Gastrocnemius medialis (tissue), 4 donors: ENCODE results near the gene KRTAP5-11. TPM values are rescaled to one million over a fixed set of nuclear protein-coding genes. Genes with fewer than 3 reads are reported as not detected.

Experiments
- ATAC-seq, 2 donors: fragments of 150-250 bp; one replicate each; pipeline ENCODE4 v1.9.1; 2016
- DNase-seq, 2 donors: peaks; one replicate each; pipeline ENCODE4 v3.0.0-alpha.2; 2019
- H3K27ac ChIP-seq, 4 donors: fragments of 200-600 bp; sonication (generic); 1 replicate in 1 of 4; 2 replicates in 3 of 4; pipeline ENCODE4 v1.5.1; 2016 to 2018; ENCODE audit warnings: mild to moderate bottlenecking in 2 of 4, moderate library complexity in 1 of 4
- H3K27me3 ChIP-seq, 3 donors: fragments of 200-600 bp; sonication (generic) in 2 of 3; 1 replicate in 1 of 3; 2 replicates in 2 of 3; pipeline versions ENCODE4 v1.5.1 to v1.6.0; 2016 to 2019; ENCODE audit warnings: mild to moderate bottlenecking in 1 of 3, moderate library complexity in 1 of 3
- H3K36me3 ChIP-seq, 2 donors: fragments of 200-600 bp; sonication (generic) in 1 of 2; one replicate each; pipeline ENCODE4 v1.5.1; 2017 to 2018
- H3K4me1 ChIP-seq, 2 donors: fragments of 200-600 bp; sonication (generic) in 1 of 2; one replicate each; pipeline ENCODE4 v1.5.1; 2016 to 2017; ENCODE audit warnings: mild to moderate bottlenecking in 2 of 2
- H3K4me3 ChIP-seq, 4 donors: fragments of 200-600 bp; sonication (generic) in 3 of 4; 1 replicate in 1 of 4; 2 replicates in 3 of 4; pipeline ENCODE4 v1.5.1; 2016 to 2019; ENCODE audit warnings: mild to moderate bottlenecking in 2 of 4
- H3K9me3 ChIP-seq, 3 donors: fragments of 200-600 bp; sonication (generic) in 2 of 3; 1 replicate in 1 of 3; 2 replicates in 2 of 3; pipeline ENCODE4 v1.5.1; 2016 to 2019
- POLR2A ChIP-seq, 2 donors: fragments of 450-650 bp; IDR thresholded peaks; one replicate each; pipeline ENCODE4 v1.6.1; 2017; ENCODE audit warnings: antibody characterized with exemption in 2 of 2, mild to moderate bottlenecking in 2 of 2, moderate library complexity in 2 of 2
- in situ Hi-C, 4 donors: fragments of 200-750 bp; cut with MboI; loops; one replicate each; pipeline versions ENCODE4 v1.15.0 to v1.8.0; 2017; ENCODE audit warnings: low sequenced_read_pairs in 4 of 4
- intact Hi-C: fragments of 100-400 bp; cut with DNase I; formaldehyde crosslinking; loops from one replicate; pipeline ENCODE4 v1.15.1; 2023; ENCODE audit warnings: low total_unique reads
- total RNA-seq, 4 donors: library from RNA; depleted of rRNA; stranded (reverse); fragments of >200 nt; gene quantifications; one replicate each; pipeline versions ENCODE4 v1.1.0 to v1.2.3, GENCODE V29; 2016
- TF ChIP-seq, protein P1 (sequence below), 5 experiments: fragments of 450-650 bp in 3 of 5; fragments of 200-600 bp in 2 of 5; sonication (generic) in 2 of 5; IDR thresholded peaks in 4 of 5; conservative IDR thresholded peaks in 1 of 5; 1 replicate in 4 of 5; 2 replicates in 1 of 5; pipeline ENCODE4 v1.5.1; 2016 to 2019; ENCODE audit warnings: antibody characterized with exemption in 5 of 5, mild to moderate bottlenecking in 3 of 5, moderate library complexity in 3 of 5

KRTAP5-11 gene
- total RNA-seq, 4 donors from 2014 or later, result not detected

DNA sequence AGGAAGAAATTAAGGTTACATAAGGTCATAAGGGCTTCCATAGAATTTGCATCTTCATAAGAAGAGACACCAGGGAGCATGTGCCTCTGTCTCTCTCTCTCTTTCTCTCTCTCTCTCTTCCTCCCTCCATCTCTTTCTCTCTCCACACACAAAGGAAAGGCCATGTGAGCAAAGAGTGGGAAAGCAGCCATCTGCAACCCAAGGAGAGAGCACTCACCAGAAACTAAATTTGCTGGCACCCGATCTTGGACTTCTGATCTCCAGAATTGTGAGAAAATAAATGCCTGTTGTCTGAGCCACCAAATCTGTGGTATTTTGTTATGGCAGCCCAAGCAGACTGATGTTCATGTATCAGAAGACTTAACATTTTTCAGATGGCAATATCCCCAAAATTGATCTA is 23.7 kb downstream of the KRTAP5-11 start:
- DNase-seq (no peak), ATAC-seq (no peak)
- Histone ChIP-seq H3K9me3 (no peaks in the 10 kb centered on the region), H3K27me3 (peaks cover 0 to 5% (median 3%) of the 10 kb centered on the region in 3 donors), H3K27ac (no peak overlapping the region), H3K4me1 (no peaks in the 10 kb centered on the region), H3K4me3 (no peak overlapping the region), H3K36me3 (no peaks in the 10 kb centered on the region)
- no peak for TF ChIP-seq POLR2A (IDR thresholded peaks at IDR 0.05)
- TF ChIP-seq, protein P1, sequence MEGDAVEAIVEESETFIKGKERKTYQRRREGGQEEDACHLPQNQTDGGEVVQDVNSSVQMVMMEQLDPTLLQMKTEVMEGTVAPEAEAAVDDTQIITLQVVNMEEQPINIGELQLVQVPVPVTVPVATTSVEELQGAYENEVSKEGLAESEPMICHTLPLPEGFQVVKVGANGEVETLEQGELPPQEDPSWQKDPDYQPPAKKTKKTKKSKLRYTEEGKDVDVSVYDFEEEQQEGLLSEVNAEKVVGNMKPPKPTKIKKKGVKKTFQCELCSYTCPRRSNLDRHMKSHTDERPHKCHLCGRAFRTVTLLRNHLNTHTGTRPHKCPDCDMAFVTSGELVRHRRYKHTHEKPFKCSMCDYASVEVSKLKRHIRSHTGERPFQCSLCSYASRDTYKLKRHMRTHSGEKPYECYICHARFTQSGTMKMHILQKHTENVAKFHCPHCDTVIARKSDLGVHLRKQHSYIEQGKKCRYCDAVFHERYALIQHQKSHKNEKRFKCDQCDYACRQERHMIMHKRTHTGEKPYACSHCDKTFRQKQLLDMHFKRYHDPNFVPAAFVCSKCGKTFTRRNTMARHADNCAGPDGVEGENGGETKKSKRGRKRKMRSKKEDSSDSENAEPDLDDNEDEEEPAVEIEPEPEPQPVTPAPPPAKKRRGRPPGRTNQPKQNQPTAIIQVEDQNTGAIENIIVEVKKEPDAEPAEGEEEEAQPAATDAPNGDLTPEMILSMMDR (IDR thresholded peaks at IDR 0.05 in 4 of 5, conservative IDR thresholded peaks at IDR 0.05 in 1 of 5), result no peak
- in situ Hi-C loops (no loop called here), intact Hi-C loops (no loop called here)

DNA sequence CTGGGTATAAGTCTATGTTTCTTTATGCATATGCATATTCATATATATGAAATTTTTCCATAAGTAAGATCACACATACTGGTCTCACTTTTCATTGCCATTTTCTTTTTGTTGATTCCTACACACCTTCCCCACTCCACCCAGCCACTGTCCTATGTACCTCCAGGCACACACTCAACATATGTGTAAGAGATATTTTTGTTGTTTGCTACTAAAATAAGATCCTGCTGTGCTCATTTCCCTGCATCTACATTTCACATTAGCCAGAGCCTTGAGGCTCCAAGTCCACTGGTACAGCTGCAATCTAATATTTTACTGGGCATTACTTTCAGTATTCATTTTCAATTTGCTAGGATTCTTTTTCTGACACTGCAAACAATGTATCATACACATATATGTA is 25.4 kb downstream of the KRTAP5-11 start:
- no peaks in the 10 kb centered on the region for H3K36me3 ChIP-seq
- H3K4me3 ChIP-seq, result no peak overlapping the region
- H3K4me1 ChIP-seq, result no peaks in the 10 kb centered on the region
- H3K27me3 ChIP-seq, result no peaks in the 10 kb centered on the region
- no peak overlapping the region for H3K27ac ChIP-seq
- ATAC-seq, result no peak
- TF ChIP-seq, protein P1 (IDR thresholded peaks at IDR 0.05 in 4 of 5, conservative IDR thresholded peaks at IDR 0.05 in 1 of 5), result no peak
- no peak for TF ChIP-seq POLR2A (IDR thresholded peaks at IDR 0.05)
- in situ Hi-C loops, result no loop called here
- intact Hi-C loops, result no loop called here
- H3K9me3 ChIP-seq, result no peaks in the 10 kb centered on the region
- DNase-seq, result no peak

DNA sequence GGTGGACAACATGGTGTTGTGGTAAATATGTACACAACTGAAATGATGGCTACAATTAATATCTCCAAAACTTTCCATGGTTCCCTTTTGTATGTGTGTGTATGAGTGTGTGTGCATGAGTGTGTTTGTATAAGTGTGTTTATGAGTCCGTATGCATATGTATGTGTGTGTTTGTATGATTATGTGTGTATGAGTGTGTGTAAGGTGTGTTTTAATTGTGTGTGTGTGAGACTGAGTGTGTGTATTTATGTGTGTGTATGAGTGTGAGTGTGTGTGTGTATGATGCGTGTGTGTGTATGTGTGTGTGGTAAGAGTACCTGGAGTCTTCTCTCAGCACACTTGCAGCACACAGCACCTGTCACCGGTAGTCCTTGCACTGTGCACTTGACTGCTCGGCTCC is 26.7 kb downstream of the KRTAP5-11 start:
- Histone ChIP-seq H3K36me3 (no peaks in the 10 kb centered on the region), H3K27ac (no peak overlapping the region), H3K9me3 (no peaks in the 10 kb centered on the region), H3K27me3 (no peaks in the 10 kb centered on the region), H3K4me1 (no peaks in the 10 kb centered on the region), H3K4me3 (no peak overlapping the region)
- intact Hi-C loops (no loop called here), in situ Hi-C loops (no loop called here)
- no peak for ATAC-seq
- DNase-seq, result no peak
- TF ChIP-seq, protein P1 (IDR thresholded peaks at IDR 0.05 in 4 of 5, conservative IDR thresholded peaks at IDR 0.05 in 1 of 5), result no peak
- TF ChIP-seq POLR2A (IDR thresholded peaks at IDR 0.05), result no peak

DNA sequence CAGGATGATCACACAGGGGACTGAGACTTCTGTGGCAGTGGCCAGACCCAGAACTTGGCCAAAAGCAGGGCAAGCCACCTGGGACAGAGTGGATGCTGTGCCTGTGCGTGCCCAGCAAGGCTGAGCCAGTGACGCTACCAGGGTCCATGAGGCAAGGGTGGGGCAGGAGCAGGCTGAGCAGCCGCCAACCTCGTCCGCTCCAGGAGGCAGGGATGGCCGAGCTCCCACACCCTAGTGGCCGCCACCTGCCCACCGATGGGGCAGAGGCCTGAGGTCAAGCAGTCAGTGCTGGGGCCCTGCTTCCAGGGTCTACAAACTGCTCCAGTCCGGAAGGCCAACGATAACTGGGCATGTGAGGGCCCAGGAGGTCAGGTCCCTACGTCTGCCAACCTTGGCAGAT is 27.2 kb downstream of the KRTAP5-11 start:
- TF ChIP-seq, protein P1 (IDR thresholded peaks at IDR 0.05 in 4 of 5, conservative IDR thresholded peaks at IDR 0.05 in 1 of 5), result no peak
- DNase-seq, result no peak
- no peaks in the 10 kb centered on the region for H3K9me3 ChIP-seq
- in situ Hi-C loops (no loop called here), intact Hi-C loops (no loop called here)
- no peaks in the 10 kb centered on the region for H3K4me1 ChIP-seq
- no peak overlapping the region for H3K4me3 ChIP-seq
- no peak overlapping the region for H3K27ac ChIP-seq
- H3K36me3 ChIP-seq, result no peaks in the 10 kb centered on the region
- no peaks in the 10 kb centered on the region for H3K27me3 ChIP-seq
- no peak for ATAC-seq

DNA sequence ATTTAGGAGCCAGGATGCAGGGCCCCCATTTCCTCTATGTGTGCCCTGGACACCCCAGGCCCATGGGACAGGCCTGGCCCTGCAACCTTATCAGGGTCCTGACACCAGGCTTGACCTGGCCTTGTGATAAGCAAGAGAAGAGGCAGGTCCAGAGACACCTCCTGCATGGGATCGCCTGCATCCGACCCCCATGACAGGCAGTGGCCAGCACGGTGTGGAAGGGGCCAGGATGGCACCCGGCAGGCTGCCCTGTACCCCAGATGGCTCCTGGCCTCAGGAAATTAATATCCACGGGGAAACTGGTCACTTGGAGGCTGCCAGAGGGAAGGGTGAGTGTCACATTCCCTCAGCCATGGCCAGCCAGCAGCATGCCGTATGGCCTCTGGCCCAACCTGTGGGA is 27.7 kb downstream of the KRTAP5-11 start:
- DNase-seq (no peak), ATAC-seq (no peak)
- no peak overlapping the region for H3K4me3 ChIP-seq
- intact Hi-C loops, result no loop called here
- no peak overlapping the region for H3K27ac ChIP-seq
- TF ChIP-seq POLR2A (IDR thresholded peaks at IDR 0.05), result no peak
- TF ChIP-seq, protein P1 (IDR thresholded peaks at IDR 0.05 in 4 of 5, conservative IDR thresholded peaks at IDR 0.05 in 1 of 5), result no peak
- no peaks in the 10 kb centered on the region for H3K9me3 ChIP-seq
- in situ Hi-C loops, result no loop called here
- no peaks in the 10 kb centered on the region for H3K4me1 ChIP-seq
- H3K36me3 ChIP-seq, result no peaks in the 10 kb centered on the region
- no peaks in the 10 kb centered on the region for H3K27me3 ChIP-seq
